SK-N-MC (cell line): Measurements from ENCODE around the gene MINK1.

Source experiments
- DNase-seq: peaks from one replicate; pipeline ENCODE4 v3.0.0-alpha.2; 2011; ENCODE audit warnings: low read depth, low spot score
- H3K27ac ChIP-seq: fragments of 200-600 bp; sonication (generic); 2 replicates; pipeline ENCODE4 v1.5.1; 2016; ENCODE audit warnings: mixed run types
- H3K36me3 ChIP-seq: fragments of 200-600 bp; sonication (generic); 2 replicates; pipeline ENCODE4 v1.6.1; 2017; ENCODE audit warnings: antibody characterized with exemption, low read length, mixed read lengths; ENCODE audit not compliant: insufficient read depth
- H3K4me3 ChIP-seq: fragments of 200-600 bp; sonication (generic); 2 replicates; pipeline ENCODE4 v1.5.1; 2016
- H3K9ac ChIP-seq: fragments of 200-600 bp; sonication (generic); 2 replicates; pipeline ENCODE4 v1.8.0; 2017; ENCODE audit warnings: mixed run types, mixed read lengths; ENCODE audit not compliant: insufficient read length
- H3K9me3 ChIP-seq: fragments of 200-600 bp; sonication (generic); 2 replicates; pipeline ENCODE4 v1.6.1; 2017; ENCODE audit warnings: low read depth, mild to moderate bottlenecking, antibody characterized with exemption, low read length, moderate library complexity, mixed read lengths
- EZH2 ChIP-seq: fragments of 200-600 bp; sonication (generic); IDR thresholded peaks from one replicate; pipeline ENCODE4 v1.6.1; 2017; ENCODE audit warnings: antibody characterized with exemption
- FOXP2 ChIP-seq: optimal IDR thresholded peaks from 2 replicates; pipeline ENCODE3; 2011; ENCODE audit warnings: mild to moderate bottlenecking, moderate library complexity; ENCODE audit not compliant: insufficient read depth; ENCODE audit errors: extremely low read length, control extremely low read depth
- POLR2AphosphoS5 ChIP-seq: IDR thresholded peaks from 2 replicates; pipeline ENCODE4 v1.6.1; 2012; ENCODE audit warnings: mild to moderate bottlenecking, low read depth, low read length, borderline replicate concordance

MINK1 gene

GRCh38 chr17:4839221-4839620 lies 6.1 kb downstream of the MINK1 start:
- H3K9ac ChIP-seq: no peak overlapping the region
- H3K27ac ChIP-seq: no peak overlapping the region
- TF ChIP-seq POLR2AphosphoS5 (no peak), FOXP2 (no peak), EZH2 (no peak)
- no peak overlapping the region for H3K4me3 ChIP-seq
- no peak for DNase-seq
- H3K36me3 ChIP-seq: peaks cover 7% of the 10 kb centered on the region; the same call in 1 of the 2 replicates
- no peaks in the 10 kb centered on the region for H3K9me3 ChIP-seq

GRCh38 chr17:4839965-4840892 lies 7.1 kb downstream of the MINK1 start:
- H3K9ac ChIP-seq: no peak overlapping the region

GRCh38 chr17:4840893-4841242 lies 7.7 kb downstream of the MINK1 start:
- no peak for DNase-seq
- H3K9me3 ChIP-seq: no peaks in the 10 kb centered on the region
- TF ChIP-seq POLR2AphosphoS5 (no peak), FOXP2 (no peak), EZH2 (no peak)
- no peak overlapping the region for H3K9ac ChIP-seq
- H3K4me3 ChIP-seq: no peak overlapping the region
- no peak overlapping the region for H3K27ac ChIP-seq
- H3K36me3 ChIP-seq: peaks cover 7% of the 10 kb centered on the region; the same call in 1 of the 2 replicates

More at GRCh38 chr17:4839965-4840892, 7.1 kb downstream of the MINK1 start:
- H3K4me3 ChIP-seq: no peak overlapping the region
- peaks cover 7% of the 10 kb centered on the region; the same call in 1 of the 2 replicates for H3K36me3 ChIP-seq
- no peaks in the 10 kb centered on the region for H3K9me3 ChIP-seq
- no peak for DNase-seq
- TF ChIP-seq POLR2AphosphoS5 (no peak), FOXP2 (no peak), EZH2 (no peak)
- H3K27ac ChIP-seq: no peak overlapping the region

- no peaks in the 10 kb centered on the region for H3K9me3 ChIP-seq
- H3K36me3 ChIP-seq: peaks cover 7% of the 10 kb centered on the region; the same call in 1 of the 2 replicates
- H3K27ac ChIP-seq: no peak overlapping the region
- H3K4me3 ChIP-seq: no peak overlapping the region
- H3K9ac ChIP-seq: no peak overlapping the region
- no peak for DNase-seq
- TF ChIP-seq POLR2AphosphoS5: no peak
- TF ChIP-seq FOXP2: no peak
- TF ChIP-seq EZH2: no peak
Observed at GRCh38 chr17:4842376-4842775, 9.2 kb downstream of the MINK1 start.

GRCh38 chr17:4843321-4844000 lies 10.3 kb downstream of the MINK1 start:
- Histone ChIP-seq H3K27ac (no peak overlapping the region), H3K4me3 (no peak overlapping the region), H3K9ac (no peak overlapping the region), H3K36me3 (no peaks in the 10 kb centered on the region), H3K9me3 (no peaks in the 10 kb centered on the region)
- no peak for TF ChIP-seq EZH2
- TF ChIP-seq POLR2AphosphoS5: no peak
- TF ChIP-seq FOXP2: no peak
- DNase-seq: no peak

- TF ChIP-seq FOXP2: no peak
- TF ChIP-seq POLR2AphosphoS5: no peak
- no peak for TF ChIP-seq EZH2
- H3K9me3 ChIP-seq: no peaks in the 10 kb centered on the region
- no peak overlapping the region for H3K4me3 ChIP-seq
- no peak for DNase-seq
- H3K9ac ChIP-seq: no peak overlapping the region
- no peak overlapping the region for H3K27ac ChIP-seq
- no peaks in the 10 kb centered on the region for H3K36me3 ChIP-seq
Observed at GRCh38 chr17:4845118-4845517, 12.0 kb downstream of the MINK1 start.

- H3K27ac ChIP-seq: no peak overlapping the region
- no peak for DNase-seq
- TF ChIP-seq EZH2 (no peak), POLR2AphosphoS5 (no peak), FOXP2 (no peak)
- no peaks in the 10 kb centered on the region for H3K9me3 ChIP-seq
- no peaks in the 10 kb centered on the region for H3K36me3 ChIP-seq
- no peak overlapping the region for H3K4me3 ChIP-seq
- H3K9ac ChIP-seq: no peak overlapping the region
Observed at GRCh38 chr17:4846635-4847390, 13.7 kb downstream of the MINK1 start.

- H3K27ac ChIP-seq: no peak overlapping the region
- no peak for TF ChIP-seq POLR2AphosphoS5
- H3K9ac ChIP-seq: no peak overlapping the region
Observed at GRCh38 chr17:4849011-4849536, 15.9 kb downstream of the MINK1 start.

More at GRCh38 chr17:4849011-4849536, 15.9 kb downstream of the MINK1 start:
- Histone ChIP-seq H3K9me3 (no peaks in the 10 kb centered on the region), H3K36me3 (no peaks in the 10 kb centered on the region), H3K4me3 (no peak overlapping the region)
- no peak for DNase-seq
